ENCODE results near the gene CRAT. TPM values are rescaled to one million over a fixed set of nuclear protein-coding genes. Genes with fewer than 3 reads are reported as not detected.

CRAT gene
- total RNA-seq, 1 experiment from 2014 or later = 16.1 TPM

DNA sequence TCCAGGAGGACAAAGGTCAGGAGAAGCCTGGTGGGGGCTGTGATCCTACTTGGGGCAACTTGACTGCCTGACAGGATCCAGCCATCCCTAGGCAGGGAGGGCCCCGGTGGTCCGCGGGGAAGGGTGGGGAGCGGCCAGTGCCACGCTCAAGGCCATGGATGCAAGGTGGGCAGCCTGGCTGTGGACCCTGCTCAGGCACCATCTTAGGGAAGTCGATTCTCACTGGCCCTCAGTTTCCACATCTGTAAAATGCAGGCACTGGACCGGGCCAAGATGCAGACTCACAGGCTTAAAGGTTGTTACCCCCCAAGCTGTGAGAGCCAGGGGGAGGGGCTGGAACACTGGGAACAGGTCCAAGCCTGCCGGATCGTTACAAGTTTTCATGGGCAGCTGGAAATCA is 38.4 kb downstream of the CRAT start:
- TF ChIP-seq, protein P1, sequence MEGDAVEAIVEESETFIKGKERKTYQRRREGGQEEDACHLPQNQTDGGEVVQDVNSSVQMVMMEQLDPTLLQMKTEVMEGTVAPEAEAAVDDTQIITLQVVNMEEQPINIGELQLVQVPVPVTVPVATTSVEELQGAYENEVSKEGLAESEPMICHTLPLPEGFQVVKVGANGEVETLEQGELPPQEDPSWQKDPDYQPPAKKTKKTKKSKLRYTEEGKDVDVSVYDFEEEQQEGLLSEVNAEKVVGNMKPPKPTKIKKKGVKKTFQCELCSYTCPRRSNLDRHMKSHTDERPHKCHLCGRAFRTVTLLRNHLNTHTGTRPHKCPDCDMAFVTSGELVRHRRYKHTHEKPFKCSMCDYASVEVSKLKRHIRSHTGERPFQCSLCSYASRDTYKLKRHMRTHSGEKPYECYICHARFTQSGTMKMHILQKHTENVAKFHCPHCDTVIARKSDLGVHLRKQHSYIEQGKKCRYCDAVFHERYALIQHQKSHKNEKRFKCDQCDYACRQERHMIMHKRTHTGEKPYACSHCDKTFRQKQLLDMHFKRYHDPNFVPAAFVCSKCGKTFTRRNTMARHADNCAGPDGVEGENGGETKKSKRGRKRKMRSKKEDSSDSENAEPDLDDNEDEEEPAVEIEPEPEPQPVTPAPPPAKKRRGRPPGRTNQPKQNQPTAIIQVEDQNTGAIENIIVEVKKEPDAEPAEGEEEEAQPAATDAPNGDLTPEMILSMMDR (conservative IDR thresholded peaks at IDR 0.05; ENCODE audit: low read depth, low read length) = no peak
- no peak for TF ChIP-seq EZH2phosphoT487 (IDR thresholded peaks at IDR 0.05; ENCODE audit: borderline replicate concordance, low read length)
- no peak for TF ChIP-seq EZH2 (IDR thresholded peaks at IDR 0.05; ENCODE audit: low read length, unreplicated experiment)
- Histone ChIP-seq H3K9ac (ENCODE audit: low read length) (no peak overlapping the region), H2AFZ (ENCODE audit: low read length) (no peak overlapping the region), H3K9me3 (ENCODE audit: low read length) (no peaks in the 10 kb centered on the region), H4K20me1 (ENCODE audit: low read length) (no peaks in the 10 kb centered on the region), H3K36me3 (ENCODE audit: low read depth, low read length) (no peaks in the 10 kb centered on the region), H3K4me2 (ENCODE audit: low read length) (no peak overlapping the region), H3K4me3 (ENCODE audit: low read length) (no peak overlapping the region), H3K79me2 (ENCODE audit: low read length) (no peaks in the 10 kb centered on the region), H3F3A (ENCODE audit: low read length, unreplicated experiment) (no peaks in the 10 kb centered on the region), H3K27me3 (ENCODE audit: low read length) (no peaks in the 10 kb centered on the region), H3K4me1 (ENCODE audit: insufficient read depth, low read length) (no peaks in the 10 kb centered on the region), H3K9me2 (replicated peaks; ENCODE audit: low read length) (no peaks in the 10 kb centered on the region), H3K27ac (ENCODE audit: low read length) (no peak overlapping the region)
- ATAC-seq (no peak), DNase-seq (no peak)
- BruUV-seq (replicated peaks) = no TSS peak
- CTCF ChIA-PET = no interaction called here
- intact Hi-C loops (cut with micrococcal nuclease) = no loop called here
- POLR2A ChIA-PET (ENCODE audit: unreplicated experiment) = interaction anchor here (0.5 to 0.7 kb wide), 2 partner anchors 9 to 95 kb away, joined by 20 to 28 read pairs; no protein-coding TSS in a partner anchor

DNA sequence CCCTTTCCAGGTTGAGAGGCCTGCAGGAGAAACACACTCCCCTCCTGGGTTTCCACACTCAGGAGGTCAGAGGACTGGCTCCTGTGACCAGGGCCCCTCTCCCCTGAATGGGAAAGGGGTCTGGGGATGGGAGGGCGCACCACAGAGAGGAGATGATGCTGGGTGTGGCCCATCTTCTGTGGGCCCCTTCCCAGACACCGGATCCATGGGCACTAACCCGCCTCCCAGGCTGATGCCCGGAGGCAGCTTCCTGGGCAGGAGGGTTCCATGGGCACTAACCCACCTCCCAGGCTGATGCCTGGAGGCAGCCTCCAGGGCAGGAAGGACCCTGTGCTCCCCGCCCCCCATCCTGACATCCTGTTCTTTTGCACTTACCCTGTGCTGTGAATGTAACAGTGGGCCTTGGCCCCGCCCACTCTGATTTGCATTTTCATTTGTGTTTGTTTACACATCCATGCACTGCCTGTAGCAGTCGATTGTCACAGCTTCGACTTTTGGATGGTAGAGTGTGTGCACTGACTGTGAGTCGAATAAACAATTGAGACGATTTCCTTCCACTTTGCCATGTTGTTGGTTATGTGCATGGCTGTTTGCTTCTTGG is 39.0 kb downstream of the CRAT start:
- no peaks in the 10 kb centered on the region for H4K20me1 ChIP-seq (ENCODE audit: low read length)
- no peaks in the 10 kb centered on the region for H3K9me2 ChIP-seq (replicated peaks; ENCODE audit: low read length)
- H3K27ac ChIP-seq (ENCODE audit: low read length) = no peak overlapping the region
- H3K79me2 ChIP-seq (ENCODE audit: low read length) = no peaks in the 10 kb centered on the region
- no peaks in the 10 kb centered on the region for H3K4me1 ChIP-seq (ENCODE audit: insufficient read depth, low read length)
- intact Hi-C loops (cut with micrococcal nuclease) = no loop called here
- ATAC-seq = no peak
- no peaks in the 10 kb centered on the region for H3K36me3 ChIP-seq (ENCODE audit: low read depth, low read length)
- H3K9me3 ChIP-seq (ENCODE audit: low read length) = no peaks in the 10 kb centered on the region
- no peak overlapping the region for H2AFZ ChIP-seq (ENCODE audit: low read length)
- no peak overlapping the region for H3K4me3 ChIP-seq (ENCODE audit: low read length)
- no peaks in the 10 kb centered on the region for H3K27me3 ChIP-seq (ENCODE audit: low read length)
- H3F3A ChIP-seq (ENCODE audit: low read length, unreplicated experiment) = no peaks in the 10 kb centered on the region
- no peak overlapping the region for H3K9ac ChIP-seq (ENCODE audit: low read length)
- DNase-seq = no peak
- no TSS peak for BruUV-seq (replicated peaks)
- TF ChIP-seq, protein P1 (conservative IDR thresholded peaks at IDR 0.05; ENCODE audit: low read depth, low read length) = no peak
- TF ChIP-seq EZH2 (IDR thresholded peaks at IDR 0.05; ENCODE audit: low read length, unreplicated experiment) (no peak), EZH2phosphoT487 (IDR thresholded peaks at IDR 0.05; ENCODE audit: borderline replicate concordance, low read length) (no peak)
- POLR2A ChIA-PET (ENCODE audit: unreplicated experiment) = interaction anchor here (0.7 kb wide), 1 partner anchor 10 kb away, joined by 20 read pairs; no protein-coding TSS in a partner anchor
- H3K4me2 ChIP-seq (ENCODE audit: low read length) = no peak overlapping the region
- CTCF ChIA-PET = no interaction called here

DNA sequence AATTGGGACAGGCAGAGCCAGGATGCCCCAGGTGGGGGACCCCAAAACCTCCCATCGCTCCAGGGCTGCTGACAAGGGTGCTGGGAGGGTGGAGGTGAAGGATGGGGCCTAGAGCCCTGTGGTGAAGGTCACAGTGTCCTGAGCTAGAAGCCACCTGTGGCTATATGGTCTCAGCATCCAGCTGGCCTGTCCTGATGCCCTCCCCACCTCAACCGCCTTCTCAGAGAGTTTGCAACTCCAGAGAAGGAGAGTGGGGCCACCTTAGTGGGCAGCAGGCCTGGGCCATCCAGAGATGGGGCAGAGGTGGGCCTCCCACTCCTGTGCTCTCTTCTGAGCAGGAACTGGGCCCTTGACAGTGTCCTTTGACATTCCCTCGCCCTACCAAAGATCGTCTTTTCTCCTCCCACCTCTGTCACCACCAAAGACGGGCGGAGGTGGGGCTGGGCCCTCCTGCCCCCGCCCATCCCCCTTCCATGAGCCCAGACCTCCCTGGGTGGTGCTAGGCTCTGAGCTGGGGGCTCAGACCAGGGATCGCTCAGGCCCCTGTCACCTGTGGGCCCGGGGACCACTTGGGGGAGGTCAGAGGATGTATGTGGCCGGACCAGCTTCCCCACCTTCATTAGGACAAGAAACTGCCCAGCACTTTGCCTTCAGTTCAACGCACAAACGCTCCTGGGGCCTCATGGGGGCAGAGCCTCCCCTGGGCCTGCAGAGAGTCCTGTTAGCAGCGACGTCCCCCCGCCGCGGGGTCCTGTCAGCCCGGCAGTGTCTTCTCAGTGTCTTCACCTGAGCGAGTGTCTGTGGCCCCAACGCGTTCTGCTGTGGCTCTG is 39.7 kb downstream of the CRAT start:
- H3F3A ChIP-seq (ENCODE audit: low read length, unreplicated experiment) = no peaks in the 10 kb centered on the region
- ATAC-seq (no peak), DNase-seq (no peak)
- no peaks in the 10 kb centered on the region for H3K4me1 ChIP-seq (ENCODE audit: insufficient read depth, low read length)
- no peak overlapping the region for H3K4me3 ChIP-seq (ENCODE audit: low read length)
- CTCF ChIA-PET = no interaction called here
- intact Hi-C loops (cut with micrococcal nuclease) = no loop called here
- H3K9me3 ChIP-seq (ENCODE audit: low read length) = no peaks in the 10 kb centered on the region
- H3K27ac ChIP-seq (ENCODE audit: low read length) = no peak overlapping the region
- POLR2A ChIA-PET (ENCODE audit: unreplicated experiment) = no interaction called here
- TF ChIP-seq EZH2 (IDR thresholded peaks at IDR 0.05; ENCODE audit: low read length, unreplicated experiment) (no peak), EZH2phosphoT487 (IDR thresholded peaks at IDR 0.05; ENCODE audit: borderline replicate concordance, low read length) (no peak)
- TF ChIP-seq, protein P1 (conservative IDR thresholded peaks at IDR 0.05; ENCODE audit: low read depth, low read length) = no peak
- no peaks in the 10 kb centered on the region for H3K9me2 ChIP-seq (replicated peaks; ENCODE audit: low read length)
- BruUV-seq (replicated peaks) = no TSS peak
- H3K9ac ChIP-seq (ENCODE audit: low read length) = no peak overlapping the region
- no peaks in the 10 kb centered on the region for H3K27me3 ChIP-seq (ENCODE audit: low read length)
- no peak overlapping the region for H3K4me2 ChIP-seq (ENCODE audit: low read length)
- no peaks in the 10 kb centered on the region for H4K20me1 ChIP-seq (ENCODE audit: low read length)
- no peaks in the 10 kb centered on the region for H3K36me3 ChIP-seq (ENCODE audit: low read depth, low read length)
- H3K79me2 ChIP-seq (ENCODE audit: low read length) = no peaks in the 10 kb centered on the region
- no peak overlapping the region for H2AFZ ChIP-seq (ENCODE audit: low read length)
